GM21737 (cell line): ENCODE data around the gene CELF4.
"Not testable (repeated sequence)": the region's sequence is repeated elsewhere in the genome, so short reads cannot be mapped to it uniquely, and the experiment has no call there.

ENCODE experiments used
- ATAC-seq: cut with Tn5 transposase; IDR thresholded peaks from one replicate; pipeline ENCODE4 v1.9.1; 2021; ENCODE audit warnings: mild to moderate bottlenecking, moderate library complexity; ENCODE audit not compliant: unreplicated experiment

The CELF4 gene

GRCh38 chr18:37375181-37375580 lies 190.4 kb downstream of the CELF4 start:
- ATAC-seq: no peak

- ATAC-seq: no peak
Observed at GRCh38 chr18:37368110-37368954, 197.3 kb downstream of the CELF4 start.

DNA sequence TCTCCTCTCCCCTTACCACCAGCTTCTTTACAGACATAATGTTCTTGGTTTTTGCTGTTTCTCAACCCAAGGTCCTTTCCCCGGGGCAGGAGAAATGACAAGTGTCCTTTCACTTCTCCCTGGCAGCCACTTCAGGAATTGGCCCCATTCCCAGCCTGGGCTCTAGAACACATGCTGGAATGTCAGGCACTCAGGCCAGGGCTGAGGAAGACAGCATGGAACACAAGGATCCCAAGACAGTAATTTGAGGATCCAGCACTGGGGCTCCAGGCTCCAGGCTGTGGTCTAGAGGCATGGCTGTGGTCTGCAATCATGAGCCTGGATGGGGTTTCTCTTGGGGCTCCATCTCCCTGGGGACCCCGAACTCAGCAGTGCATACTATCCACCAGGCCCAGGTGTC lies 201.4 kb downstream of the CELF4 start:
- no peak for ATAC-seq

GRCh38 chr18:37362158-37362890 lies 203.3 kb downstream of the CELF4 start:
- ATAC-seq: no peak

GRCh38 chr18:37361335-37362157 lies 204.1 kb downstream of the CELF4 start:
- no peak for ATAC-seq

- ATAC-seq: not testable (repeated sequence)
Observed at GRCh38 chr18:37358061-37358460, 207.5 kb downstream of the CELF4 start.

DNA sequence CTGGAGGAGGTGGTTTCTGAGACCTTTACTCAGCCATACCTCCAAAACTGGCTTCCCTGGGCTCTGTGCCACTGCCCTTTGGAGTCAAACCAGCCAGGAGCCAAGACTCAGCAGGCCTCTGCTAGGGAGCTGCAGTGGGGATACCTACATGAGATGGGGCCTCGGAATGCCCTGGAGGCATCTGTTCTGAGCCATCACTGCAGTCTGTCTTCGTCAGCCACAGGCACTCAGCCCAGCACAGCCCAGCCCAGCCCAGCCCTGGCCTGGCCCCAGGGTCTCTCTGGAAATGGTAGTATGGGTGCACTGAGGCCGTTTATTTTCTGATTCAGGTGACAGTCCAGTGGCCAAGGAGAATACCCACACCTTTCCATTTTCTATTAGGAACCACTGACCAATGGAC lies 209.8 kb downstream of the CELF4 start:
- no peak for ATAC-seq

DNA sequence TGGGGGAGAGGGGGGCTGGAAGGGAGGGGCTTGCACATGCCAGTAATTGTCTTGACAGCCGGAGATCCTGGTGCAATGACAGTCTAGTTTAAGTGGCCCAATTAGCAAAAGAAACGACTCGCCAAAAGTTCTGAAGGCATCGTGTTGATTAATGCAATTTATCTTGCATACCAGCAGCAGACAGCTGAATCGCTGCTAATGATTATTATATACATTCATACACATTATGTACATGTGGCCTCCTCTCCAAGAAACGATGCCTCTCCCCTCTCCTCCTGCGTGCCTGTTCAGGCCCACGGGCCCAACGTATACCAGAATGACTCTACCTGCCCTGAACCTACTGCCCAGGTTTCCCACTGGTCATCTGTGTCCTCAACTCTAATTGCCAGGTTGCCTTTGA lies 214.5 kb downstream of the CELF4 start:
- ATAC-seq: no peak

- ATAC-seq: no peak
Observed at GRCh38 chr18:37348729-37349128, 216.9 kb downstream of the CELF4 start.

GRCh38 chr18:37346048-37346447 lies 219.6 kb downstream of the CELF4 start:
- no peak for ATAC-seq

- ATAC-seq: no peak
Observed at GRCh38 chr18:37343542-37343851, 222.1 kb downstream of the CELF4 start.

GRCh38 chr18:37341473-37342086 lies 224.0 kb downstream of the CELF4 start:
- ATAC-seq: no peak

GRCh38 chr18:37341016-37341415 lies 224.6 kb downstream of the CELF4 start:
- ATAC-seq: no peak

- ATAC-seq: no peak
Observed at GRCh38 chr18:37339701-37340215, 225.8 kb downstream of the CELF4 start.

DNA sequence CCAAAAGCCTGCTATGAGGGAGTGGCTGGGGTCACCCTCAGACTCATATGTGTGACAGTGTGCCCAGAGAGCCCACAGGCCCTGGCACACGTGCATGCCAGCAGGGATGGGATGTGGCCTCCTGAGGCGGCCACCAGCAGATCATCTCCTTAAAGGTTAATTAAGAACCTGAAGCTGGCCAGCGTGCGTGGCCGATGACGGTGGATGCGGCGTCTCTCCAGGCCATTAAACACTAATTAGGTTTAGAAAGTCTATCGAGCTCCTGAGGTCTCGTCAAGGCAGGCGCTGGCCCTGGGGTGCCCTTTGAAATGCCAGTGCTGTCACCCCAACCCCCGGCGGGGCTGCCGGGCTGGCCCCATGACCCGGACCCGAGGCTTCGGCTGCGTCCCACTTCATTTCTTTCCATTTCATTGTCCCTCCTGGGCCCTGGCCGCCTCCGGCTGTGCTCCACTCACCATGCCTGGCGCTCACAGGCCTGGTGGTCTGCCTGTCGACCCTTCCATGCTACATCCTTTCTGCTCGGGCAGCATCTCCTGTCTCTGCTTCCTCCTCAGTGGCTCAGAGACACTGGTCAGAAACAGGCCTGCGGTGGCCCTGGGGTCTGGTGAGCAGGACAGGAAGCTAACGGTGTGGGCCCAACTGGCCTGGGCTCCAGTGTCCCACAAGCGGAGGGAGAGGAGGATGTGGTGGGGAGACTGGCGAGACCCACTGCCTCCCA lies 228.9 kb downstream of the CELF4 start:
- no peak for ATAC-seq

DNA sequence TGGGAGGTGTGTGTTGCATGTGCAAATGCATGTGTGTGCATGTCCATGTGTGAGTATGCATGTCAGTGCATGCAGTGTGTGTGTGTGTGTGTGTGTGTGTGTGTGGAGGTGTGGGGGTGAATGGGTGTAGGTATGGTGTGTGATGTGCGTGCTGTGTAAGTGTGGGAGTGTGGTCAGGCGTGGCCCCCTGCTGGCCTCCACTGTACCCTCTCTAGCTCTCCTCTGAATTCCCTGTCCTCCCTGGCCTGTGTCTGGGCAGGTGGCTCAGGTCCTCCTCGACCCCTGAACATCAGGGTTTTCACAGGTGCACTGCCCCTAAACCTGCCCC lies 230.2 kb downstream of the CELF4 start:
- ATAC-seq: no peak

- ATAC-seq: no peak
Observed at GRCh38 chr18:37334631-37335408, 230.8 kb downstream of the CELF4 start.

DNA sequence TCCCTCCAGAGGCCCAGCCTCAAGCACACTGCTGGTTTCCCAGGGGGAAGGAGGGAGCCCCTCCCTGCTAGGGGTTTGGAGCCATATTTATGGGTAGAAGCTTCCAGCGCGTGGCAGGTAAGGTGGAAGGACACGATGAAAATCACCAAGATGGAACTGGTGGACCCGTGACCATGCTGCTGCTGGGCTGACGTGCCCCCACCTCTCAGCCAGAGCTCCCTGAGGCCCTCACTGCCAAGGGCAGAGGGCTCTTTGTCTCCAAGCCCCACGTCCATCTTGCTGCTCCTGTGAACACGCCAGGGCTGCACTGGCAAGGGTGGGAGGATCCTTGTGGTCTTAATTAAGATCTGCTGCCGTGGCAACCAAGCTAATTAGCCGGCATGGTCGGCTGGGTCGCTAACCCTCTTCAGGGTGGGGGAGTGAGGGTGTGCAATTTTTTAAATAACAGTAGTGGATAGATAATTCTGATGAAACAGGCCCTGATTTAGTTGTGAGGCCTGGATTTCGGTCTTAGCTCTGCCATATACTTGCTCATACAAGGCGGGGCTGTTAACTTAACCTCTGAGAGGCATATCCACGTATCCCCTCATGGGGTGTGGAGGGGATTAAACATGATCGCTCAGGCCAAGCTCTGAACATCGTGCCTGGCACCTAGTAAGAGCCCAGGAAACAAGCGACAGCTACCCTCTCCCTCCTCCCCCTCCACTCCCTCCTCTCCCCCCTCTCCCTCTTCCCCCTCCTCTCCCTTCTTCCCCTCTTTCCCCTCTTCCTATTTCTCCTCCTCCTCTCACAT lies 232.8 kb downstream of the CELF4 start:
- ATAC-seq: no peak

DNA sequence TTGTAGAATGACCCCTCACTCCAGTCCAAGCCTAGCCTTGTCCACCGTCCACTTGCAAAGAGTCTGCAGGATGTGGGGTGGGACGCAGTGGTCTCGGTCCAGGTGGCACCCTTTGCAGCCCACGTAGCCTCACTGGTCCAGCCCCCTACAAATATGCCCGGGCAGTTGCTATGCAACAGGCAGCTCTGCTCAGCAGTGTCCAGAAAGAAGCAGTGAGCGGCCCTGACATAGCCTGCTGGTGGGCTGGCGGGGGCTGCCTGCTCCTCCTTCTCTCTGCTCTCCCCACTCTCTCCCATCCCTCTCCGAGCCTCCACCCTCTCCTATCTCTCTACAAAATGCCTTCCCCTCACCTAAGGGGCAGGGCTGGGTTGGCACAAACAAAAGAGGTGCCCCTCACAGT lies 233.4 kb downstream of the CELF4 start:
- no peak for ATAC-seq
